H1 (cell line): Measurements from ENCODE around the gene SLC25A31. TPM values are rescaled to one million over a fixed set of nuclear protein-coding genes. Genes with fewer than 3 reads are reported as not detected.

Source experiments
- CTCF ChIA-PET: fragments of 300-600 bp; sonication (Branson Sonifier 250); formaldehyde crosslinking; loops from one replicate; lab custom pipeline; 2021; ENCODE audit not compliant: partially characterized antibody; lab: Charles Lee
- POLR2A ChIA-PET: fragments of 300-600 bp; sonication (Branson Sonifier 250); formaldehyde crosslinking; loops from one replicate; lab custom pipeline; 2021; ENCODE audit warnings: inconsistent platforms; ENCODE audit not compliant: partially characterized antibody; lab: Charles Lee
- DNase-seq, 2 experiments: peaks; one replicate each; pipeline versions ENCODE4 v3.0.0 to v3.0.0-alpha.2; 2010 to 2022; ENCODE audit warnings: low spot score in 2 of 2, low read depth in 1 of 2, mixed read lengths in 1 of 2
- FAIRE-seq: peaks from 2 replicates; lab custom pipeline; 2011; peaks lifted over from hg19 to GRCh38; lab: Jason Lieb, UNC
- H2AFZ ChIP-seq: 2 replicates; pipeline ENCODE4 v1.8.1; 2012; ENCODE audit warnings: low read length, inconsistent platforms
- H2AK5ac ChIP-seq: 2 replicates; pipeline ENCODE4 v1.6.1; 2013; ENCODE audit warnings: low read depth, low read length
- H2BK120ac ChIP-seq: replicated peaks from 2 replicates; pipeline ENCODE3; 2013; ENCODE audit warnings: low read depth, low read length, inconsistent platforms
- H2BK12ac ChIP-seq: 2 replicates; pipeline ENCODE4 v1.6.1; 2013; ENCODE audit warnings: low read depth, low read length
- H2BK15ac ChIP-seq: 2 replicates; pipeline ENCODE4 v1.6.1; 2013; ENCODE audit warnings: low read length
- H2BK20ac ChIP-seq: 2 replicates; pipeline ENCODE4 v1.6.1; 2013; ENCODE audit warnings: low read length
- H2BK5ac ChIP-seq: 2 replicates; pipeline ENCODE4 v1.6.1; 2013; ENCODE audit warnings: low read depth, low read length
- H3K14ac ChIP-seq: 2 replicates; pipeline ENCODE4 v1.6.1; 2013; ENCODE audit warnings: inconsistent platforms; ENCODE audit not compliant: insufficient read length
- H3K18ac ChIP-seq: 2 replicates; pipeline ENCODE4 v1.6.1; 2013; ENCODE audit warnings: low read length; ENCODE audit errors: extremely low read depth
- H3K23ac ChIP-seq: 2 replicates; pipeline ENCODE4 v1.6.1; 2013; ENCODE audit warnings: inconsistent platforms; ENCODE audit not compliant: insufficient read length
- H3K23me2 ChIP-seq: 2 replicates; pipeline ENCODE4 v1.6.1; 2013; ENCODE audit warnings: low read depth, low read length
- H3K27ac ChIP-seq: 2 replicates; pipeline ENCODE4 v1.6.1; 2011; ENCODE audit warnings: low read depth, low read length, inconsistent platforms
- H3K27me3 ChIP-seq, 4 experiments: replicated peaks in 1 of 4; 1 replicate in 1 of 4; 2 replicates in 3 of 4; pipeline versions ENCODE4 v1.6.1 to v1.8.1; 2011 to 2013; ENCODE audit warnings: low read length in 3 of 4, mild to moderate bottlenecking in 3 of 4, inconsistent platforms in 2 of 4, mixed read lengths in 2 of 4, moderate library complexity in 1 of 4; ENCODE audit not compliant: control insufficient read depth in 3 of 4, insufficient read depth in 3 of 4; ENCODE audit errors: extremely low read depth in 1 of 4
- H3K36me3 ChIP-seq, 4 experiments: 2 replicates each; pipeline versions ENCODE4 v1.6.1 to v1.8.1; 2011 to 2013; ENCODE audit warnings: mild to moderate bottlenecking in 4 of 4, low read length in 3 of 4, moderate library complexity in 2 of 4, control low read depth in 1 of 4, inconsistent platforms in 1 of 4; ENCODE audit not compliant: insufficient read depth in 4 of 4, control insufficient read depth in 2 of 4
- H3K4ac ChIP-seq: replicated peaks from 2 replicates; pipeline ENCODE3; 2013; ENCODE audit warnings: low read length, low read depth, mixed read lengths, inconsistent platforms; ENCODE audit not compliant: insufficient read length
- H3K4me1 ChIP-seq, 4 experiments: replicated peaks in 1 of 4; 1 replicate in 1 of 4; 2 replicates in 3 of 4; pipeline versions ENCODE4 v1.6.1 to v1.8.1; 2011 to 2013; ENCODE audit warnings: low read length in 3 of 4, inconsistent platforms in 2 of 4, mixed read lengths in 1 of 4; ENCODE audit not compliant: insufficient read depth in 4 of 4, control insufficient read depth in 3 of 4
- H3K4me2 ChIP-seq, 2 experiments: 2 replicates each; pipeline versions ENCODE4 v1.6.1 to v1.8.1; 2011 to 2013; ENCODE audit warnings: low read depth in 2 of 2, low read length in 2 of 2, control low read depth in 1 of 2, inconsistent platforms in 1 of 2, mild to moderate bottlenecking in 1 of 2; ENCODE audit not compliant: insufficient read depth in 1 of 2
- H3K4me3 ChIP-seq, 4 experiments: fragments of 200-600, 300-600 bp in 1 of 4; sonication (generic), shearing (Covaris generic), sonication (Bioruptor Twin) in 1 of 4; 2 replicates each; pipeline versions ENCODE4 v1.5.1 to v1.8.1; 2011 to 2016; ENCODE audit warnings: low read length in 4 of 4, low read depth in 3 of 4, control low read depth in 2 of 4, inconsistent platforms in 2 of 4, mild to moderate bottlenecking in 2 of 4, mixed read lengths in 1 of 4, moderate library complexity in 1 of 4; ENCODE audit not compliant: insufficient read depth in 2 of 4; ENCODE audit errors: extremely low read depth in 1 of 4
- H3K56ac ChIP-seq: replicated peaks from 2 replicates; pipeline ENCODE3; 2013; ENCODE audit warnings: low read depth, mild to moderate bottlenecking, mixed read lengths, low read length, inconsistent platforms; ENCODE audit not compliant: insufficient read length
- H3K79me1 ChIP-seq: 2 replicates; pipeline ENCODE4 v1.6.1; 2013; ENCODE audit warnings: low read depth, low read length, control low read depth
- H3K79me2 ChIP-seq, 2 experiments: 2 replicates each; pipeline versions ENCODE4 v1.6.1 to v1.8.1; 2012 to 2013; ENCODE audit warnings: low read length in 2 of 2, mild to moderate bottlenecking in 2 of 2, inconsistent platforms in 1 of 2; ENCODE audit not compliant: insufficient read depth in 2 of 2, control insufficient read depth in 1 of 2
- H3K9ac ChIP-seq, 4 experiments: replicated peaks in 1 of 4; 1 replicate in 1 of 4; 2 replicates in 3 of 4; pipeline versions ENCODE4 v1.6.1 to v1.8.1; 2011 to 2013; ENCODE audit warnings: low read depth in 3 of 4, low read length in 3 of 4, control low read depth in 2 of 4, mild to moderate bottlenecking in 2 of 4, moderate library complexity in 2 of 4, inconsistent platforms in 1 of 4; ENCODE audit errors: extremely low read depth in 1 of 4
- H3K9me3 ChIP-seq, 2 experiments: 2 replicates each; pipeline versions ENCODE4 v1.6.1 to v1.8.1; 2012 to 2013; ENCODE audit warnings: mild to moderate bottlenecking in 2 of 2, moderate library complexity in 2 of 2, control low read depth in 1 of 2, inconsistent platforms in 1 of 2, low read depth in 1 of 2, low read length in 1 of 2, mixed read lengths in 1 of 2; ENCODE audit not compliant: insufficient read depth in 2 of 2
- H4K20me1 ChIP-seq, 2 experiments: replicated peaks in 1 of 2; 2 replicates each; pipeline versions ENCODE3 to v1.8.1; 2011 to 2013; ENCODE audit warnings: inconsistent platforms in 2 of 2, low read length in 2 of 2, mild to moderate bottlenecking in 1 of 2; ENCODE audit not compliant: insufficient read depth in 2 of 2, control insufficient read depth in 1 of 2
- H4K5ac ChIP-seq: 2 replicates; pipeline ENCODE4 v1.6.1; 2013; ENCODE audit warnings: low read length, low read depth, mixed read lengths, inconsistent platforms; ENCODE audit not compliant: insufficient read length
- H4K8ac ChIP-seq: 2 replicates; pipeline ENCODE4 v1.8.0; 2013; ENCODE audit warnings: mild to moderate bottlenecking, moderate library complexity, low read length, inconsistent platforms; ENCODE audit not compliant: insufficient read depth; ENCODE audit errors: extremely low read depth
- H4K91ac ChIP-seq: replicated peaks from 2 replicates; pipeline ENCODE3; 2013; ENCODE audit warnings: low read length, mixed read lengths, inconsistent platforms; ENCODE audit not compliant: insufficient read length
- ASH2L ChIP-seq: fragments of 200-600, 300-600 bp; sonication (generic); IDR thresholded peaks from one replicate; pipeline ENCODE4 v1.7.1; 2017; ENCODE audit warnings: low read length
- ATF2 ChIP-seq: IDR thresholded peaks from 2 replicates; pipeline ENCODE4 v1.6.1; 2012; ENCODE audit warnings: low read length, inconsistent platforms
- ATF3 ChIP-seq: IDR thresholded peaks from 2 replicates; pipeline ENCODE4 v1.6.1; 2011; ENCODE audit warnings: low read depth, mild to moderate bottlenecking, low read length; ENCODE audit not compliant: insufficient read depth
- CEBPB ChIP-seq: IDR thresholded peaks from 2 replicates; pipeline ENCODE4 v1.6.1; 2012; ENCODE audit warnings: low read depth, low read length
- CHD1 ChIP-seq: IDR thresholded peaks from 2 replicates; pipeline ENCODE4 v1.6.1; 2012; ENCODE audit warnings: low read depth, low read length, improper control_type of control experiment
- CHD2 ChIP-seq: IDR thresholded peaks from 2 replicates; pipeline ENCODE4 v1.6.1; 2012; ENCODE audit warnings: low read length, improper control_type of control experiment
- EGR1 ChIP-seq: IDR thresholded peaks from 2 replicates; pipeline ENCODE4 v1.6.1; 2011; ENCODE audit warnings: low read depth, low read length, borderline replicate concordance
- JUN ChIP-seq: IDR thresholded peaks from 2 replicates; pipeline ENCODE4 v1.6.1; 2011; ENCODE audit warnings: low read depth, mild to moderate bottlenecking, improper control_type of control experiment, low read length
- KDM5A ChIP-seq: fragments of 200-600 bp; IDR thresholded peaks from 2 replicates; pipeline ENCODE4 v1.7.1; 2012; ENCODE audit warnings: mild to moderate bottlenecking, low read length, inconsistent platforms, mixed read lengths
- NRF1 ChIP-seq: IDR thresholded peaks from 2 replicates; pipeline ENCODE4 v1.6.1; 2011; ENCODE audit warnings: mild to moderate bottlenecking, low read depth, low read length, improper control_type of control experiment
- RFX5 ChIP-seq: IDR thresholded peaks from 2 replicates; pipeline ENCODE4 v1.6.1; 2011; ENCODE audit warnings: low read depth, low read length, improper control_type of control experiment, borderline replicate concordance
- SIX5 ChIP-seq: IDR thresholded peaks from 2 replicates; pipeline ENCODE4 v1.6.1; 2011; ENCODE audit warnings: mild to moderate bottlenecking, low read depth, low read length
- SP1 ChIP-seq: IDR thresholded peaks from 2 replicates; pipeline ENCODE4 v1.6.1; 2011; ENCODE audit warnings: low read depth, low read length
- SP2 ChIP-seq: IDR thresholded peaks from 2 replicates; pipeline ENCODE4 v1.6.1; 2012; ENCODE audit warnings: mild to moderate bottlenecking, low read length, inconsistent platforms
- YY1 ChIP-seq: IDR thresholded peaks from 2 replicates; pipeline ENCODE4 v1.6.1; 2011; ENCODE audit warnings: low read depth, mild to moderate bottlenecking, low read length
- polyA plus RNA-seq, 7 experiments: library from polyadenylated mRNA; depleted of rRNA in 3 of 7; stranded (reverse) in 5 of 7; unstranded in 2 of 7; fragments of >200 nt in 5 of 7; fragments of 200-250 nt in 2 of 7; gene quantifications; 1 replicate in 5 of 7; 2 replicates in 1 of 7; 4 replicates in 1 of 7; pipeline versions ENCODE4 v1.2.1 to v1.2.3, GENCODE V29; 2011 to 2013; ENCODE audit warnings: missing spikeins in 2 of 7, mixed read lengths in 2 of 7
- total RNA-seq: library from RNA; stranded (reverse); fragmentation: NEBNext Ultra II Directional; extraction: Animal tissue kit (Norgen Biotek cat#: 25700); gene quantifications from 2 replicates; pipeline ENCODE4 v1.2.1, GENCODE V29; 2021

The SLC25A31 gene
- total and polyA plus RNA-seq, 2 of the 8 experiments (the other 6 are each of a cell fraction or from before 2014, with no cell fraction given): not detected

- FAIRE-seq: no peak
These were observed 44.9 kb upstream of the SLC25A31 start for GRCh38 chr4:127685292-127685691.

More at GRCh38 chr4:127685292-127685691, 44.9 kb upstream of the SLC25A31 start:
- H2BK120ac ChIP-seq: no peak overlapping the region
- ChIA-PET POLR2A (no interaction called here), CTCF (interaction anchor here (0.8 to 1.2 kb wide), 2 partner anchors 12 to 47 kb away, joined by 3 read pairs; no protein-coding TSS in a partner anchor)
- H2BK12ac ChIP-seq: no peak overlapping the region
- H3K27ac ChIP-seq: no peak overlapping the region
- no peak overlapping the region for H2BK20ac ChIP-seq
- no peak for TF ChIP-seq CHD2
- no peak for TF ChIP-seq KDM5A
- TF ChIP-seq CHD1: no peak
- TF ChIP-seq ATF2: no peak
- TF ChIP-seq SP1: no peak
- no peak for TF ChIP-seq SP2
- no peak for TF ChIP-seq YY1
- no peak for TF ChIP-seq CEBPB
- no peak for TF ChIP-seq SIX5
- TF ChIP-seq ASH2L: no peak
- TF ChIP-seq JUN: no peak
- TF ChIP-seq RFX5: no peak
- TF ChIP-seq EGR1: no peak
- TF ChIP-seq NRF1: no peak
- TF ChIP-seq ATF3: no peak
- H3K23ac ChIP-seq: no peak overlapping the region
- no peak overlapping the region for H3K4me3 ChIP-seq
- H3K4me2 ChIP-seq: no peak overlapping the region
- no peak overlapping the region for H3K56ac ChIP-seq
- H3K27me3 ChIP-seq: no peaks in the 10 kb centered on the region
- no peak overlapping the region for H4K8ac ChIP-seq
- no peak overlapping the region for H2AK5ac ChIP-seq
- no peak overlapping the region for H3K9ac ChIP-seq
- no peak for DNase-seq
- H3K36me3 ChIP-seq: peaks cover 0 to 6% (median 0%) of the 10 kb centered on the region in 4 experiments; a peak in 2 of 8 replicates
- no peaks in the 10 kb centered on the region for H3K79me1 ChIP-seq
- H3K9me3 ChIP-seq: no peaks in the 10 kb centered on the region
- no peak overlapping the region for H4K5ac ChIP-seq
- no peaks in the 10 kb centered on the region for H3K23me2 ChIP-seq
- no peak overlapping the region for H2BK5ac ChIP-seq
- H3K14ac ChIP-seq: no peak overlapping the region
- H3K79me2 ChIP-seq: no peaks in the 10 kb centered on the region
- H3K4ac ChIP-seq: no peak overlapping the region
- H4K20me1 ChIP-seq: peaks cover 0 to 2% of the 10 kb centered on the region in 2 experiments
- H4K91ac ChIP-seq: no peak overlapping the region
- H2BK15ac ChIP-seq: no peak overlapping the region
- H3K4me1 ChIP-seq: no peaks in the 10 kb centered on the region
- no peak overlapping the region for H2AFZ ChIP-seq
- H3K18ac ChIP-seq: no peak overlapping the region
